Measurements from ENCODE around the gene TMEM229B.

GRCh38 chr14:67463900-67464299 lies 24.6 kb downstream of the TMEM229B start:
- no peak for TF ChIP-seq POLR2AphosphoS5 (IDR thresholded peaks at IDR 0.05; ENCODE audit: low read depth, low read length)
- TF ChIP-seq POLR2A (IDR thresholded peaks at IDR 0.05; ENCODE audit: low read depth, low read length), result no peak
- TF ChIP-seq SPI1 (IDR thresholded peaks at IDR 0.05; ENCODE audit: low read depth, low read length), result no peak
- no peak for TF ChIP-seq POU2F2 (IDR thresholded peaks at IDR 0.05; ENCODE audit: low read depth, low read length)
